ENCODE results near the gene YIPF6.

- TF ChIP-seq GATA2 (IDR thresholded peaks at IDR 0.05; ENCODE audit: insufficient read depth, insufficient read length, low read depth, low read length) (no peak), POLR2A (IDR thresholded peaks at IDR 0.05; ENCODE audit: low read depth, low read length) (no peak), CTCF (IDR thresholded peaks at IDR 0.05; ENCODE audit: extremely low read depth in 1 of 2, insufficient read depth in 1 of 2, low read depth in 1 of 2, low read length in 2 of 2) (no peak), MAX (IDR thresholded peaks at IDR 0.05; ENCODE audit: insufficient read depth, insufficient read length) (no peak), JUN (IDR thresholded peaks at IDR 0.05; ENCODE audit: borderline replicate concordance, insufficient read depth, insufficient read length, low read depth) (no peak), POLR2AphosphoS5 (IDR thresholded peaks at IDR 0.05; ENCODE audit: insufficient read depth, low read depth, low read length) (no peak), FOS (IDR thresholded peaks at IDR 0.05; ENCODE audit: borderline replicate concordance, insufficient read depth, low read length) (no peak), MYC (IDR thresholded peaks at IDR 0.05; ENCODE audit: low read depth, low read length) (no peak)
Measured at GRCh38 chrX:68492583-68492982, 6.3 kb upstream of the YIPF6 start.
